ENCODE results near the gene SEC16A. TPM values are rescaled to one million over a fixed set of nuclear protein-coding genes. Genes with fewer than 3 reads are reported as not detected.

SEC16A gene
- total and polyA plus RNA-seq, 2 donors from 2014 or later = 37.0 to 67.1 TPM

- no peak overlapping the region for H3K4me3 ChIP-seq (ENCODE audit: low read length in 3 of 3)
- intact Hi-C loops (cut with DNase I) = no loop called here
- H3K27ac ChIP-seq (ENCODE audit: low read depth in 2 of 2, low read length in 2 of 2) = no peak overlapping the region
- DNase-seq (peak in 1 of 5 donors; percentile 66), FAIRE-seq (no peak)
- H3K9ac ChIP-seq (ENCODE audit: low read length in 3 of 3) = no peak overlapping the region
- H3K27me3 ChIP-seq (ENCODE audit: control insufficient read depth, insufficient read depth, low read length) = no peaks in the 10 kb centered on the region
- H3K9me3 ChIP-seq (ENCODE audit: control insufficient read depth in 2 of 3, insufficient read depth in 1 of 3, low read length in 3 of 3) = no peaks in the 10 kb centered on the region
- no peak for TF ChIP-seq CTCF (IDR thresholded peaks at IDR 0.05; ENCODE audit: borderline replicate concordance, extremely low read depth, insufficient read depth)
- H3K36me3 ChIP-seq (ENCODE audit: control insufficient read depth in 2 of 3, insufficient read depth in 3 of 3, low read length in 3 of 3) = peaks cover 0 to 4% (median 0%) of the 10 kb centered on the region in 3 donors
- H3K4me1 ChIP-seq (ENCODE audit: control insufficient read depth in 2 of 3, insufficient read depth in 2 of 3, low read depth in 1 of 3, low read length in 3 of 3) = peaks cover 0 to 11% (median 0%) of the 10 kb centered on the region in 3 donors
Measured at GRCh38 chr9:136434580-136435169, 48.2 kb downstream of the SEC16A start.

GRCh38 chr9:136433849-136434579 is 48.8 kb downstream of the SEC16A start:
- peaks cover 0 to 11% (median 0%) of the 10 kb centered on the region in 3 donors for H3K4me1 ChIP-seq (ENCODE audit: control insufficient read depth in 2 of 3, insufficient read depth in 2 of 3, low read depth in 1 of 3, low read length in 3 of 3)
- FAIRE-seq (no peak), DNase-seq (peak in 1 of 5 donors; percentile 73)
- no peaks in the 10 kb centered on the region for H3K9me3 ChIP-seq (ENCODE audit: control insufficient read depth in 2 of 3, insufficient read depth in 1 of 3, low read length in 3 of 3)
- intact Hi-C loops (cut with DNase I) = no loop called here
- no peak for TF ChIP-seq CTCF (IDR thresholded peaks at IDR 0.05; ENCODE audit: borderline replicate concordance, extremely low read depth, insufficient read depth)
- H3K27ac ChIP-seq (ENCODE audit: low read depth in 2 of 2, low read length in 2 of 2) = no peak overlapping the region
- no peak overlapping the region for H3K9ac ChIP-seq (ENCODE audit: low read length in 3 of 3)
- H3K4me3 ChIP-seq (ENCODE audit: low read length in 3 of 3) = no peak overlapping the region
- H3K27me3 ChIP-seq (ENCODE audit: control insufficient read depth, insufficient read depth, low read length) = no peaks in the 10 kb centered on the region
- H3K36me3 ChIP-seq (ENCODE audit: control insufficient read depth in 2 of 3, insufficient read depth in 3 of 3, low read length in 3 of 3) = peaks cover 0 to 4% (median 0%) of the 10 kb centered on the region in 3 donors

GRCh38 chr9:136433043-136433715 is 49.7 kb downstream of the SEC16A start:
- DNase-seq = peak in 1 of 5 donors; percentile 66
- Histone ChIP-seq H3K27me3 (ENCODE audit: control insufficient read depth, insufficient read depth, low read length) (no peaks in the 10 kb centered on the region), H3K9ac (ENCODE audit: low read length in 3 of 3) (no peak overlapping the region), H3K27ac (ENCODE audit: low read depth in 2 of 2, low read length in 2 of 2) (no peak overlapping the region), H3K4me3 (ENCODE audit: low read length in 3 of 3) (no peak overlapping the region), H3K9me3 (ENCODE audit: control insufficient read depth in 2 of 3, insufficient read depth in 1 of 3, low read length in 3 of 3) (no peaks in the 10 kb centered on the region), H3K4me1 (ENCODE audit: control insufficient read depth in 2 of 3, insufficient read depth in 2 of 3, low read depth in 1 of 3, low read length in 3 of 3) (peaks cover 0 to 11% (median 0%) of the 10 kb centered on the region in 3 donors), H3K36me3 (ENCODE audit: control insufficient read depth in 2 of 3, insufficient read depth in 3 of 3, low read length in 3 of 3) (peaks cover 0 to 7% (median 0%) of the 10 kb centered on the region in 3 donors)
- intact Hi-C loops (cut with DNase I) = no loop called here
- no peak for FAIRE-seq
- no peak for TF ChIP-seq CTCF (IDR thresholded peaks at IDR 0.05; ENCODE audit: borderline replicate concordance, extremely low read depth, insufficient read depth)
